TTC549 (cell line): ENCODE results near the gene ACTMAP.
"Not testable (repeated sequence)": the region's sequence is repeated elsewhere in the genome, so short reads cannot be mapped to it uniquely, and the experiment has no call there.

Experiments used
- FAIRE-seq: peaks from 2 replicates; lab custom pipeline; 2012; peaks lifted over from hg19 to GRCh38; lab: Jason Lieb, UNC

Gene ACTMAP

DNA sequence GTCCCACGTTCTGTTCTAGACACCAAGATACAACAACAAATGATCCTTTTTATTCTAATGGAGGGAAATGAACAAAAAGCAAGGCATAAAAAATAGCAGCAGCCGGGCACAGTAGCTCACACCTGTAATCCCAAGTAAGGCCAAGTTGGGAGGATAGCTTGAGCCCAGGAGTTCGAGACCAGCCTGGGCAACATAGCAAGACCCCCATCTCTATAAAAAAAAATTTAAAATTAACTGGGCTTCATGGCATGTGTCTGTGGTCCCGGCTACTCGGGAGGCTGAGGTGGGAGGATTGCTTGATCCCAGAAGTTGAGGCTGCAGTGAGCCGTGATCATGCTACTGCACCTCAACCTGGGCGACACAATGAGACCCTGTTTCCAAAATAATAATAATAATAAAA, 26.1 kb upstream of the ACTMAP start:
- no peak for FAIRE-seq

DNA sequence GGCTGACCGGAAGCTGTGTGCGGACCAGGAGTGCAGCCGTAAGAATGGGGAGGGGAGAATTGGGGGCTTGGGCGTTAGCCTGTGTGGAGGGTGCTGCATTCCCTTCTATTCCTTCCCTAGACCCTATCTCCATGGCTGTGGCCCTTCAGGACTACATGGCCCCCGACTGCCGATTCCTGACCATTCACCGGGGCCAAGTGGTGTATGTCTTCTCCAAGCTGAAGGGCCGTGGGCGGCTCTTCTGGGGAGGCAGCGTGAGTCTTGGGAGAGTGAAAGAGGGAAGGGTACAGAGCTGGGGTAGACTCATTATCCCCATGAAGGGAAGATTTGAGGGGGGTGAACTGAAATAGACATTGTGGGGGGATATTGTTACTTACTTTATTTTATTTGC, 25.4 kb upstream of the ACTMAP start:
- FAIRE-seq: no peak

DNA sequence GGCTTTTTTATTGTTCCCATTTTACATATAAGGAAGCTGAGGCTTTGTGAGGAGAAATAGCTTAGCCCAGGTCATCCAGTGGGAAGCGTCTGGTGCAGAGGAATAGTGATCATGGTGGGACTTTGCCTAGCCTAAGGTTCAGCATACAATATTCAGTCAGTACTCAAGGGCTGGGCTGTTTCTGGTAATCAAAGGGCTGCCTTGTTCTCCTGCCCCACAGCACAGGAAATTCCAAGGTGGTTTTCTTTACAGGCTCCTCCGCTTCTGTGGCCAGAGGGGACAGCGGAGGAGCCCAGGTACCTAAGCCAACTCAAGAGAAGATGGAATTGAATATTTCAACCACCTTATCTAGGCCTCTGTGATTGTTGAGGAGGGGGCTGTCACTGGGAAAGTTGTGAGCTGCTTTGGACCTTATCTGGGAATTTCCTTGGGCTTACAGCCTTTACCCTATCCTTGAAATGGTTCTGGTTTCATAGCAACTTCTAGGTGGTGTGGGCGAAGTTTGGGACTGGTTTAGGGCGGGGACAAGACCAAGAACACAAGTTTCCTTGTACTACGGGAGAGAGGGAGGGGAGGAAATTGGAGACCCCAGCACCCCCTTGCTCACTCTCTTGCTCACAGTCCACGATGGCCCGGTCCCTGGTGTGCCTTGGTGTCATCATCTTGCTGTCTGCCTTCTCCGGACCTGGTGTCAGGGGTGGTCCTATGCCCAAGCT, 24.8 kb upstream of the ACTMAP start, which contains the start of gene MIA:
Gene MIA, plus strand, starts transcription at position 606 of the 716 bp plus-strand sequence. Its CDS starts 22 bp downstream, at position 628.
- no peak for FAIRE-seq

DNA sequence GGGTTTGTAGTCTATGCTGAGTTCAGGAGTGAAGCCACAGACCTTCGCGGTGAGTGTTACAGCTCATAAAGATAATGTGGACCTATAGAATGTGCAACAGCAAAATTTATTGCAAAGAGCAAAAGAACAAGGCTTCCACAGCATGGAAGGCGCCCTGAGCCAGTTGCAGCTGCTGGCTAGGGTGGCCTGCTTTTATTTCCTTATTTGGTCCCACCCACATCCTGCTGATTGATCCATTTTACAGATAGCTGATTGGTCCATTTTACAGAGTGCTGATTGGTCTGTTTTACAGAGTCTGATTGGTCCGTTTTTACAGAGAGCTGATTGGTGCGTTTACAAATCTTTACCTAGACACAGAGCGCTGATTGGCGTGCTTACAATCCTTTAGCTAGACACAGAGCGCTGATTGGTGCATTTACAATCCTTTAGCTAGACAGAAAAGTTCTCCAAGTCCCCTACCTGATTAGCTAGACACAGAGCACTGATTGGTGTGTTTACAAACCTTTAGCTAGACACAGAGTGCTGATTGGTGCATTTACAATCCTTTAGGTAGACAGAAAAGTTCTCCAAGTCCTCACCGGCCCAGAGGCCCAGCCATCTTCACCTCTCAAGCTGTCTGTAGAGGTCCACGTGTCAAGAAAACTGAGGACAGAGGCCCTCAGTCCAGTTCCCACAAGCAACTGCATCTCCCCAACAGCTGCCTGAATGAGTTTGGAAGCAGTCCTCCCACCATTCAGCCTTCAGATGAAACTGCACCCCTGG, 21.0 kb upstream of the ACTMAP start:
- not testable (repeated sequence) for FAIRE-seq

DNA sequence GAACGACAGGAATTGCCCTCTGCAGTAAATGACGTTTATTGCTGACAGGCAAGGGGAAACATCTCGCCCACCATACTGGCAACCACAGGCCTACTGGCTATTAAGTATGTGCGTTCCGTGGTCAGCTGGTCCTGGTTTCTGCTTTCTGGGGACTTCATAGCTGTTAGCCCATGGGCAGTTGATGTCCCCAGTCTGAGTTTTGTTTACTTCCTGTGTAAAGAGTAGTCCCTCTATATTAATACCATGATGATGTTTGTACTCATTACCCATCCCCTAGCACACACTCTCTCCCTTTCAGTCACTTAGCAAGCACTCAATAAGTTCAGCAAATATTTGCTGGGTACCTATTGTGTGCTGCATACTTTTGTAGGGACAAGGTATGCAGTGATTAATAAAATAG, 18.6 kb upstream of the ACTMAP start:
- no peak for FAIRE-seq

DNA sequence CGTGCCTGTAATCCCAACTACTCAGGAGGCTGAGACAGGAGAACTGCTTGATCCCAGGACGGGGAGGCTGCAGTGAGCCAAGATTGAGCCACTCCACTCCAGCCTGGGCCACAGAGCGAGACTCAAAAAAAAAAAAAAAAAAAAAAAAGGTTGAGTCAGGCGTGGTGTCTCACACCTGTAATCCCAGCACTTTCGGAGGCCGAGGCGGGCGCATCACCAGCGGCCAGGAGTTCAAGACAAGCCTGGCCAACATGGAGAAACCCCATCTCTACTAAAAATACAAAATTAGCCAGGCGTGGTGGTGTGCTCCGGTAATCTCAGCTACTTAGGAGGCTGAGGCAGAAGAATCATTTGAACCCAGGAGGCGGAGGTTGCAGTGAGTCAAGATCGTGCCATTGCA, 16.1 kb upstream of the ACTMAP start:
- not testable (repeated sequence) for FAIRE-seq

DNA sequence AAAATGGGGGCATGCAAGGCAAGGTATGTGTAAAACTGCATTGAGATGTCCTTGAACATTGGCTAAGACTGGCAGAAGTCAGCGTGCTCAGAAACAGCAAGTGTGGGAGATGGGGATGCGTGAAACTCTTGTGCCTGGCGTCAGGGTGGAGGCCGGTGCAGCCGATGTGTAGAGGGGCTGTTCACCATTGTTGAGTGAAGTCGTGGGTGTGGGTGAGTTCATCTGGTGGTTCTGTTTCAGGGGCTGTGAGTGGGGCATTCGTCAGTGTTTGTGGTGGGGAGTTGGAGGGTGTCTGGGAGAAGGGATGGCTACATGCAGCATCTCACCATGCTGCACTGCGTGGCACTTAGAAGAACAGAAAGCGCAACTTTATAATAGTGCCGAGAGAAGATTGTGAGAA, 13.7 kb upstream of the ACTMAP start:
- no peak for FAIRE-seq

DNA sequence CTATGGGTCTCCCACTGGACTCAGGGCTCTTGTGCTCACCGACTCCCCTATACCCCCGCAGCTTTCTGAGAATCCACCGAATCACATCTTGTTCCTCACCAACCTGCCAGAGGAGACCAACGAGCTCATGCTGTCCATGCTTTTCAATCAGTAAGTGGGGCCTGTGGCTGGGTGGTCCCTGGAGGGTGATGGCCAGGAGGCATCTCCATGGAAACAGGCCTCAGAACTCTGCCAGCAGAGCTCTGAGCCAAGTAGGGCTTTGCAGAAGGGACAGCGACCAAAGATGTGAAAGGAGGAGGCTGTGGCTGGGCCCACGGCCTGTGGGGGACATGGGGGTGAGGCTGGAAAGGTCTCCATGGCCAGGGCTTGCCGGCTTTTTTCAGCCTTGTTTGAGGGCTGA, 13.2 kb upstream of the ACTMAP start:
- no peak for FAIRE-seq

DNA sequence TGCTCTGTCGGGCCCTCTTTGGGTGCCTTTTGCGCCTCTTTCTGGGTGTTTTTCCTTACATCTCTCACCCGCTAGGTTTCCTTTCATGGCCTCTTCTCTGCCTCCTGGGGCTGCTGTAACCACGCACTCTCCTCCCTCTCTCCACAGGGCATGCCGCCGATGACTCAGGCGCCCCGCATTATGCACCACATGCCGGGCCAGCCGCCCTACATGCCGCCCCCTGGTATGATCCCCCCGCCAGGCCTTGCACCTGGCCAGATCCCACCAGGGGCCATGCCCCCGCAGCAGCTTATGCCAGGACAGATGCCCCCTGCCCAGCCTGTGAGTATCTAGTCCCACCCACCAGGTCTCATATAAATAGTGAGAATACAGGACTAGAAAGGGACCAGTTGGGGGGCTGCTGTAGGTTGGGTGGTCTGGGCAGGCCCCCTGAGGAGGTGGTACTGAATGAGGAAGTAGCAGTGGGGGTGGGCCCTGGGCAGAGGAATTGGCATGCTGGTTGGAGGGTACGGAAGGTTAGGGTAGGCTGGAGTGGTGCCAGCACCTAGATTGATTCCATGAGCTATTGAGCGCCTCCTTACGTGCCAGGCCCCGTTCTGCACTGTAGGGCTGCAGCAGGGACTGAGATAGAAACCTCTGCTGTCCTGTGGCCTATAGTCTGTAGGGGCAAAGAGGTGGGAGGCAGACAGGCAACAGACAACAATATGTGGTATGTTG, 12.6 kb upstream of the ACTMAP start:
- no peak for FAIRE-seq

DNA sequence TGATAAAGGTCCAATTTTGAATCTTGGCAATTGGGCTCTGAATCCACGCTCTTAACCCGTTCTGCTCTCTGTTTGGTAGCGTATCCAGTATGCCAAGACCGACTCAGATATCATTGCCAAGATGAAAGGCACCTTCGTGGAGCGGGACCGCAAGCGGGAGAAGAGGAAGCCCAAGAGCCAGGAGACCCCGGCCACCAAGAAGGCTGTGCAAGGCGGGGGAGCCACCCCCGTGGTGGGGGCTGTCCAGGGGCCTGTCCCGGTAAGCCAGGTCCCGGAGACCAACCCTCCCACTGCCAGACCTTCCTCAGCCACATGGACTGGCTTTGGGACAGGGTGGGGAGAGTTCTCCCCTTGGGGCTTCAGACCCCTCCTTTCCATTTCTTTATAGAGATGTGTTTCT, 9.1 kb upstream of the ACTMAP start:
- FAIRE-seq: no peak

DNA sequence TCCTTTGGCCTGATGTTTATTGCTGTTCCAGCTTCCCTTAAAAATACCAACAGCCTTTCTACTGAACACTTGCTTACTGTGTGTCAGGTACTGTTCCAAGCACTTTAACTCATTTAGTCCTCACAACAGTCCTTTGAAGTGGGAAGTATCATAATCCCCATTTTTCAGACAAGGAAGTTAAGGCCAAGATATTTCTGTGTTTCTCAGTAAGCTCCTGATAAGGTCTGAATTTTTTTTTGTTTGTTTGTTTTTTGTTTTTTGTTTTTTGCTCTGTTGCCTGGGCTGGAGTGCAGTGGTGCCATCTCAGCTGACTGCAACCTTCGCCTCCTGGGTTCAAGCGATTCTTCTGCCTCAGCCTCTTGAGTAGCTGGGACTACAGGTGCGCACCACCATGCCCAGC, 8.2 kb upstream of the ACTMAP start:
- FAIRE-seq: no peak

DNA sequence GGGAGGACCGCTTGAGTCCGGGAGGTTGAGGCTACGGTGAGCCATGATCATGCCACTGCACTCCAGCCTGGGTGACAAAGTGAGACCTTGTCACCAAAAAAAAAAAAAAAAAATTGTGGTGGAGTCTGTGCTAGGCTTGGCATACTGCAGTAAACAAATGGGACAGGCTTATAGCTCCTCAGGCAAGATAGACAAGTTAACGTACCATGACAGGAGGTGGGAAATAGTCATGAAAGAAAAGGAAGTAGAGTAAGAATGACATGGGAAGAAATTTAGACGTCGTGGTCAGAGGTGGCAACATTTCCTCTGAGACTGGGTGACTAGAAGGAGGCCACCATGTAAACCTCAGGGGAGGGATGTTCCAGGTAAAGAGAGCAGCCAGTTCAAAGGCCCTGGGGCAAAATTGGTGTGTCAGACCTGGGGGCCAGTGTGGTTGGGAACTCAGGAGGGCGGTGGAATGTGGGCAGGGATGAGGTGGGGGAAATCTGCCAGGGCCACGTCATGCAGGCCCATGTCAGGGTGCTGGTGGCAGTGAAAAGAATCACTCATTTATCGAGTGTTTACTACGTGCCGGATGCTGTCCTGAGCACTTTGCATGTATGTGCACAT, 6.3 kb upstream of the ACTMAP start:
- no peak for FAIRE-seq

DNA sequence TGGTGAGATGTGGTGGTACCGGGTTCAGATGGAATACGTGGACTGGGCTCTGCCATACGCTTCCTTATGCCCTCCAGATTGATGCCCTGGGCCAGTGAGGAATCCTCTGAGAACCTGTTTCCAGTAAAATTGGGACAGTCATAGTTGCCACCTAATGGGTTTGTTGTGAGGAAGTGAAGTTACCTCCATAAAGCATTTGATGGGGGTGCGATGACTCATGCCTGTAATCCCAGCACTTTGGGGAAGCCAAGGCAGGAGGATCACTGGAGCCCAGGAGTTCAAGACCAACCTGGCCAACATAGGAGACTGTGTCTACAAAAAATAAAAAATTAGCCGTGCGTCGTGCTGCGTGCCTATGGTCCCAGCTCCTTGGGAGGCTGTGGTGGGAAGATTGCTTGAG, 5.5 kb upstream of the ACTMAP start:
- FAIRE-seq: no peak

DNA sequence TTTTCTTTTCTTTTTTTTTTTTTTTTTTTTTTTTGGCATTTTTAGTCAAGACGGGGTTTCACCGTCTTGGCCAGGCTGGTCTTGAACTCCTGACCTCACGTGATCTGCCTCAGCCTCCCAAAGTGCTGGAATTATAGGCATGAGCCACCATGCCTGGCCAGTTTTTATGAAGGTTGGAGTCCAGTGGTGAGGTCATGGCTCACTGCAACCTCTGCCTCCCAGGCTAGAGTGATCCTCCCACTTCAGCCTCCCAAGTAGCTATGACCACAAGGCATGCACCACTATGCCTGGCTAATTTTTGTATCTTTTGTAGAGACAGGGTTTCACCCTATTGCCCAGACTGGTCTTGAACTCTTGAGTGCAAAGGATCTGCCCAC, 5.0 kb upstream of the ACTMAP start:
- FAIRE-seq: no peak

DNA sequence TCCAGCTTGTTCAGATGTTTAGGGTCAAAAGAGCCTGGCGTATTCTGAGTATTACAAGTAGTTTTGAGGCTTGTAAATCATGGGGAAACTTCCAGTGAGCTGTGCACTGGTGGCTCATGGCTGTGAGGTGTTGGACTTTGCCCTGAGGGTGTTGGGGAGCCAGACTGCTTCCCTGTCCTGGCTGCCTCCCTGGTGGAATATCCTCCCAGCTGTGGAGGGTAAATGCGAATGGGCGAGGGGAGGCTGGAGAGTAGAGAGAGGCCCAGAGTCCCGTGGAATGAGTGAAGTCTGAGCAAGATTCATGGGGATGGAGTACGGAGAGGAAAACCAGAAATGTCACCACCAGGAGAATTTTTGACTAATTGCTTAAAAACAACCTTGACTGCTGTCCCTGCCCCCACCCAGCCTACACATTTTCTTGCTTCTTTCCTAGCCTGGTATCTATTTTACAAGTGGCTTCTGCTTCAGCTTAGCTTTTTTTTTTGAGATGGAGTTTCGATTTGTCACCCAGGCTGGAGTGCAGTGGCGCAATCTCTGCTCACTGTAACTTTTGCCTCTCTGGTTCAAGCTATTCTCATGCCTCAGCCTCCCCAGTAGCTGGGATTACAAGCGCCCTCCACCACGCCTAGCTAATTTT, 4.5 kb upstream of the ACTMAP start:
- FAIRE-seq: no peak

DNA sequence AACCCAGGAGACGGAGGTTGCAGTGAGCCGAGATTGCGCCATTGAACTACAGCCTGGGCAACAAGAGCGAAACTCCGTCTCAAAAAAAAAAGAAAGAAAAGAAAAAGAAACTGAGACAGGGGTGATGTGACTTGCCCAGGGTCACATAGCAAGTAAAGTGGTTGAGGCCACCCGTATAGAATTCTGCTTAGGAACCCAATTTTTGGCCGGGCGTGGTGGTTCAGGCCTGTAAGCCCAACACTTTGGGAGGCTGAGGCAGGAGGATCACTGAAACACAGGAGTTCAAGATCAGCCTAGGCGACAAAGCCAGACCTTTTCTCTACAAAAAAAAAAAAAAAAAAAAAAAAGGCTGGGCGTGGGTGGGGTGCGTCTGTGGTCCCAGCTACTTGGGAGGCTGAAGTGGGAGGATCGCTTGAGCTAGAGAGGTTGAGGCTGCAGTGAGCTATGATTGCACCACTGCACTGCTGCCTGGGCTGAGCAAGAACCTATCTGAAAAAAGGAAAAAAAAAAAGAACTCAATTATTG, 2.0 kb upstream of the ACTMAP start:
- no peak for FAIRE-seq

DNA sequence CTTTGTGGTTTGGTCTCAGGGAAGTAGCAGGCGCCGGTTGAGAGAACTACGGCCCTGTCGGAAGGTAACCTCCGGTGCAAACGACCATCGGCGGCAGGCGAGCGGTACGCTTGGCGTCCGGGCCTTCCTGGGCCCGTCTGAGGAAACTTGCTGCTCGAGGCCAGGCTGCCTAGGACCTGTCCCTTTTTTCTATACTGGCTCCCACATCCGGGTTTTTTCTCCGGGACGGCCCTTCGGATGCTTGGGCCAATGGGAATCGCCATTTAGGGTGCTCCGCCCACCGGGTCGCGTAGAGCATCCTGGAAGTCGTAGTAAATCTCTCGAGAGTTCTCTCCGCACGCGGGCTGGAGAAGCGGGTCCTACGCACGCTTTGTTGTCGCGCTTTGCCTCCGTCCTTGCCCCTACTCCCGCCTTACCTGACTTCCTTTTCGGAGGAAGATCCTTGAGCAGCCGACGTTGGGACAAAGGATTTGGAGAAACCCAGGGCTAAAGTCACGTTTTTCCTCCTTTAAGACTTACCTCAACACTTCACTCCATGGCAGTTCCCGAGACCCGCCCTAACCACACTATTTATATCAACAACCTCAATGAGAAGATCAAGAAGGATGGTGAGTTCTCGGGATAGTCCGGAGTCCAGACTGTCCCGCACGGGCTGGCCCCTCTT, 729 bp upstream of the ACTMAP start, which contains the start of gene SNRPA:
Gene SNRPA, plus strand, starts transcription at position 330 of the 664 bp plus-strand sequence. Its CDS starts 206 bp downstream, at position 536.
- no peak for FAIRE-seq

DNA sequence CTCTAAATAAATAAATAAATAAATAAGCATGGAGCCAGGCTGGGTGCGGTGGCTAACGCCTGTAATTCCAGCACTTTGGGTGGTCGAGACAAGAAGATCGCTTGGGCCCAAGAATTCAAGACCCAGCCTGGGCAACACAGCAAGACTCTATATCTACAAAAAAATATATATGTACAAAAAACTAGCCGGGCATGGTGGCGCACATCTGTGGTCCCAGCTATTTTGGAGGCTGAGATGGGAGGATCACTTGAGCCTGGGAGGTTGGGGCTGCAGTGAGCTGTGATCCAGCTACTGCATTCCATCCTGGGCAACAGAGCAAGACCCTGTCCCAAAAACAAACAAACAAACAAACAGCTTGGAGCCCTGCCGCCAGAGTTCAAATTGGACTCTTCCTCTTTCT, 2.7 kb downstream of the ACTMAP start:
- no peak for FAIRE-seq

DNA sequence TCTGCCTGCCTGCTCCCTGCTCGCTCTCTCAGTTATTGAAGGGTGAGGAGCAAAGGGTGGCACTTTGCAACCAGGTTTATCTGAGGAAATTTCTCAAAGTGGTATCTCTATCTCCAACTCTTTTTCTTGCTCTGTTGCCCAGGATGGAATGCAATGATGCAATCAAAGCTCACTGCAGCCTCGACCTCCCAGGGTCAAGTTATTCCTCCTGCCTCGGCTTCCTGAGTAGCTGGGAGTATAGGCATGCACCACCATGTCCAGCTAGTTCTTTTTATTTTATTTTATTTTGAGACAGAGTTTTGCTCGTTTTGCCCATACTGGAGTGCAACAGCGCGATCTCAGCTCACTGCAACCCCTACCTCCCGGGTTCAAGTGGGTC, 4.9 kb downstream of the ACTMAP start:
- FAIRE-seq: no peak

DNA sequence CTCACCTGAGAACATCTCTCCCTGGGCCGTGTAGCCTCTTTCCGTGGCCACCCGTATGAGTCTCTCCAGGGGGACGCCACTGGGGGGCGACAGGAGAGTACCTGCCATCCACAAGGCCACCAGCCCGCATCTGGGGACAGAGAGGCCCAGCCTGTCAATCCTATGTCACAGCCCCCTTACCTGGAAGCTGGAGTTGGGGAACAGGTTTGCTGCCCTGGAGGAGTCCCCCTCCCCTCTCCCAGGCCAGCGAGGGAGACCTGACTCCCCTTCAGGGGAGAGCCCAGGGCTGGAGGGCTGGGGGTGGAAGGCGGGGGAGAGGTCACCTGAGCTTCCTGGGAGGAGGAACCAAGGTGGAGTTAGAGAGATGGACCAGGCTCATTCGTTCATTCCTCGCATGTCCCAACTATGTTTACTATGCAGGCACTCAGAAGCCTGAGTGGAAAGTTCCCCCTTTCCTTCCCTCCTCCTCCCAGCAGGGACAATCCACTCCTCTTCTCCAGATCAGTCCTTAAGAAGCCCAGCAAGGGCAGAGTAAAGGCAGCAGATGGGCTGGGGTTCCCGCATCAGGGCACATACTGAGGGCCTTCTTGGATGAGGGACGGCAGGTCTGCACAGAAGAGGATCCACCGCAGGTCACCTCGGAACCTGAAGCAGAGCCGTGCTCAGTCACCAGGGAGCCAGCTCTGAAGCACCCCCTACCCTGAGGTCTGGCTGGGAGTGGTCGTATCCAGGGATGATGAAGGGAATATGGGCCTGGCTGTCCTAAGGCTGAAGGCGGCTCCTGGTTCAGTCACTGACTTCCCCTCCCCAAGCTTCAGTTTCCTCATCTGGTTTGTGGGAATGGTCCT, 5.5 kb downstream of the ACTMAP start:
- FAIRE-seq: no peak

DNA sequence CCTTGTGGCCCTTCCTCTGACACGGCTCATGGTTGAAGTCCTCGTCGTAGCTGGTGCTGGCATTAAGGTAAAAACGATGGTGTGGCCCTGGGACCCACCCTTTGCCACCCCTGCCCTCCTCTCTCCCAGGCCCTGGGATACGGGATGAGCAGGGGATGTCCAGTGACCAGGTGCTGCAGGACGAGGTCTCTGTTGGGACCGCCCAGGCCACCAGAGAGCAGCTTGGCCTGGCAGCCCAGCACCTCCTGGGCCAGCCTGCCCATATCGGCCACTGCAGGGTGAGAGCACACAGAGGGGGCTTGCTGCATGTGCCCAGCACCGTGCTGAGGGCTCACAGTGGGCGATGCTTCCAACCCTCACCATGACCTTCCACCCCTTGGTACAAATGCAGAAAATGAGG, 6.4 kb downstream of the ACTMAP start:
- no peak for FAIRE-seq
